ENCODE measurements around the gene HOXB2.
"Not testable (repeated sequence)": the region's sequence is repeated elsewhere in the genome, so short reads cannot be mapped to it uniquely, and the experiment has no call there.

HOXB2 gene

DNA sequence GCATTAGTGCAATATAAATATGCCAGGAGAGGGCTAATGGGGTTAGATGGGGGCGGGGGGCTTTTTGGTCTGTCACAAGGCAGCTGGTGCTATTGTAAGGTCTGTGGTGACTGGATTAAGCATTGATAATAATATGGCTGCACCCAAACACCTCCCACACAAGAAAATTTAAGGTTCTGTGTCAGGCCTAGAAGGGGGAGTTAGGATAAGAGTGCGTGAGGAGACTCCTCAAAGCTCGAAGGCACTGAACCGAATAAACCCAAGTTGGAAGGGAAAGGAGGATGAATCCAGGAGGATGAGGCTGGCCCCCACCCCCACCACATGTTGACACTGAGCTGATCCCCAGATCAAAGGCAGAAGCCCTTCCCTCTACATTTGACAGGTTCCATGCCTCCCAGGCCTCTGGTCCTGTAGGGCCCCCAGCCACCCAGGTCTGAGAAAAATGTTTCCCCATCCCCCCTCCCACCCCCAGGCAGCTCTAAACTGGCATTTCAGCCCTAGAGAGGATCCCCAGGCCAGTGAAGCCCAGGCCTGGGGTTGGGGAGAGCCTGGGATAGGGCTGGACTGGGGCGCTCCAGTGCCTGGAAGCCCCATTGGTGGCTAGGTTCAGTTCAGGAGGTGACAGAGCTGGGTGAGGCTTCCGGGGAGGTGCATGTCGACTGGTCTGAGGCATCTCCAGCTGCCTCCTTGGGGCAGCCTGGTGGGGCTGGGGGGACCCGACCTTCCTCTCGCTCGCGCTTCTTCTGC is 15.8 kb downstream of the HOXB2 start:
- DNase-seq = no peak
- intact Hi-C loops (cut with DNase I) = no loop called here

DNA sequence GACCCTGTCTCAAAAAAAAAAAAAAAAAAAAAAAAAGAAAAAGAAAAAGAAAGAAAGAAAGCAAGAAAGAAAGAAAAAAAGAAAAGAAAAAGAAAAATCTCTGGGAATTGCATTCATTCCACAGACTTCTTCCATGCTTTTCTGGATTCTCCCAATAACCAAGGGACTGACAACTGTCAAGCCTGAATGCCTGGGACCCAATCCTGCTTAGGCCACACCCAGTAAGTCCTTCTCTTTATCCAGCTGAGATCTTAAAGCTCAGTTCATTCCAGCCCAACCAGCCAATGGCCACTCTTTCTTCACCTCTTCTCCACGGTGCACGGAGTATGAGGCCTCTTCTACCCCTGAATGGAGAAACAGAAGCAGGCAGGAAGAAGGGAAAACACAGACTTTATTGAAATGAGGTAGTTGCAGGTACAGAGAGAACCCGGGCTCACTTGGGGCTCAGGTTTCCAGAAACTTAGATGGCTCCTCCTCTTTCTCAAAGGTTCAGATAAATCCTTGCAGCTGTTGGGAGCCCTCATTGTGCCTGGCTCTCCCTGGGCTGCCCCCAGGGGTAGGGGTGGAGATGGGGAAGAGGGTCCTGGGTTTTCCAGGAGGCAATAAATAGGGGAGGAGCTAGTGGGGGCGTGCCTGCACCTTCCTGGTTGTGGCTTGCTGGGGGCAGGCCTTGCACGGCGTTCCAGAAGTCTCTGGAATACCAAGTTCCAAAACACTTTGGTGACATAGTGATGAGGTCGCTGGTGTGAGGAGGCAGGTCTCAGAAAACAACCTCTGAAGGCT is 16.6 kb downstream of the HOXB2 start:
- DNase-seq = no peak
- intact Hi-C loops (cut with DNase I) = no loop called here

DNA sequence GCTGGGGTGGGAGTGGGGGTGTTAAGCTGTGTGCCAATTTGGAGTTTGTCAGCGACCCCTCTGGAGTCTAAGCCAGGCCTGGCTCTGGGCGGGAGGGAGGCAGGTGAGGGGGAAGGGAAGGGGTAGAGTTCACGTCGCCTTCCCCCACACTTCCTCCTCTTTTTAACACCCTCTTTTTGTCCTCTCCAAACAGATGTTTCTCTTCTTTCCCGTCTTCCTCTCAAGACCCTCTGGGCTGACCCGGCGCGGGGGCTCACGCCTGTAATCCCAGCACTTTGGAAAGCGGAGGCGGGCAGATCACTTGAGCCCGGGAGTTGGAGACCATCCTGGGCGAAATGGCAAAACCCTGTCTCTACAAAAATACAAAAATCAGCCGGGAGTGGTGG is 17.4 kb downstream of the HOXB2 start:
- no peak for DNase-seq
- intact Hi-C loops (cut with DNase I) = no loop called here

- intact Hi-C loops (cut with DNase I) = no loop called here
- DNase-seq = no peak
Measured at GRCh38 chr17:48526608-48527546, 18.0 kb downstream of the HOXB2 start.

- intact Hi-C loops (cut with DNase I) = no loop called here
- DNase-seq = no peak
Measured at GRCh38 chr17:48523010-48523409, 21.9 kb downstream of the HOXB2 start.

- intact Hi-C loops (cut with DNase I) = no loop called here
- DNase-seq = no peak
Measured at GRCh38 chr17:48522031-48522653, 22.8 kb downstream of the HOXB2 start.

- DNase-seq = no peak
- intact Hi-C loops (cut with DNase I) = no loop called here
Measured at GRCh38 chr17:48520631-48521079, 24.3 kb downstream of the HOXB2 start.

GRCh38 chr17:48519427-48519826 is 25.5 kb downstream of the HOXB2 start:
- no peak for DNase-seq
- intact Hi-C loops (cut with DNase I) = no loop called here

DNA sequence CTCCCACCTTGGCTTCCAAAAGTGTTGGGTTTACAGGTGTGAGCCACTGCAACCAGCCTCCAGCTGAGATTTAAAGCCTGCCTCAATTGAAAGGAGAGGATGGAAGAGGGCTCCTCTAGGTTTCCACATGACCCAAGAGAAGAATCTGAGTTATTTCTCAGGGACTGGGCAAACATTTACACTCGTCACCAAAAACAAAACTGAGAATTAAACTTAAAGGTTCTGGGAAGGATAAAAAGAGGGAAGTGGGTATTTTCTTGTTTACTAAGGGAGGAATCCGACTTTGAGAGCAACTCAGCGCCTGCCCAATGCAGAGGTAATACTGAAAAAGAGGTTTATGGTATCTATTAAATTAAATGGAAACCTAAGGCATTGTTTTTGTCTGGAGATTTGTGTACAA is 27.4 kb downstream of the HOXB2 start:
- no peak for DNase-seq
- intact Hi-C loops (cut with DNase I) = no loop called here

DNA sequence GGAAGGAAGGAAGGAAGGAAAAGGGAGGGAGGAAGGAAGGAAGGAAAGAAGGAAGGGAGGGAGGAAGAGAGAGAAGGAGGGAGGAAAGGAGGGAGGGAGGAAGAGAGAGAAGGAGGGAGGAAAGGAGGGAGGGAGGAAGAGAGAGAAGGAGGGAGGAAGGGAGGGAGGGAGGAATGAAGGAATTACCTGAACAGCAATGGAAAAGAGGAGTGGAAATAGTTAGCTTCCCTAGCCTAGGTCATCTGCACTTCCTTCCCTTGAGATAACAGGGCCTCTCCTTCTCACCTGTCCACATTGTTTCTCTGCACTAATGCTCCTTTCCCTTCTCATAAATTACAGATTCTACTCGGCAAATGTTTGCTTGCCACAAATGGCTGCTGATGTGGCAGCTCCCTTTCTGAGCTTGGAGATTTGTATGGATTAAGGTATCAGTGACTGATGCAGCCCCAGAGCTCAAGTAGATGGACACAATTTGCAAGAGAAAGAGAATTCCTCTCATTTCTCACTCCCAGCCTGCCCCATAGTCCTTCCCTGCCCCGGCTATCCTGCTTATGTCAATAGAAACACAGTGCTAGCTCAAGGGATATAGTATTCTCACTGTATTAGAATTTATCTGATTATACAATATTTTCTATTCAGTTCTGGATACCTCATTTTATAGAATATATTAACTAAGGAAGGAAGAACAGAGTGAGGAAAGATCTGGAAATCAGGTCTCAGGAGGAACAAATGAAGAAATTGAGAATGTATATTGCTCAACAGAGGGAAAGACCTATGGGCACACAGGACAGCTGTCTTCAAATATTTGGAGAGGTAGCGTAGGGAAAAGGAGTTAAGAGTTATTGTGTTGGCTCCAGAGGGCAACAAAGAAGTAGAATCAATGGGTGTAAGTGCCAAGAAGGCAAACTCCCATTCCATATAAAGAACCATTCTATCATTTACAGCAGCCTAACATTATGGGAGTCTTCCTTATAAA is 28.7 kb downstream of the HOXB2 start:
- DNase-seq = no peak
- intact Hi-C loops (cut with DNase I) = no loop called here

GRCh38 chr17:48514477-48514876 is 30.4 kb downstream of the HOXB2 start:
- DNase-seq = no peak
- intact Hi-C loops (cut with DNase I) = no loop called here

DNA sequence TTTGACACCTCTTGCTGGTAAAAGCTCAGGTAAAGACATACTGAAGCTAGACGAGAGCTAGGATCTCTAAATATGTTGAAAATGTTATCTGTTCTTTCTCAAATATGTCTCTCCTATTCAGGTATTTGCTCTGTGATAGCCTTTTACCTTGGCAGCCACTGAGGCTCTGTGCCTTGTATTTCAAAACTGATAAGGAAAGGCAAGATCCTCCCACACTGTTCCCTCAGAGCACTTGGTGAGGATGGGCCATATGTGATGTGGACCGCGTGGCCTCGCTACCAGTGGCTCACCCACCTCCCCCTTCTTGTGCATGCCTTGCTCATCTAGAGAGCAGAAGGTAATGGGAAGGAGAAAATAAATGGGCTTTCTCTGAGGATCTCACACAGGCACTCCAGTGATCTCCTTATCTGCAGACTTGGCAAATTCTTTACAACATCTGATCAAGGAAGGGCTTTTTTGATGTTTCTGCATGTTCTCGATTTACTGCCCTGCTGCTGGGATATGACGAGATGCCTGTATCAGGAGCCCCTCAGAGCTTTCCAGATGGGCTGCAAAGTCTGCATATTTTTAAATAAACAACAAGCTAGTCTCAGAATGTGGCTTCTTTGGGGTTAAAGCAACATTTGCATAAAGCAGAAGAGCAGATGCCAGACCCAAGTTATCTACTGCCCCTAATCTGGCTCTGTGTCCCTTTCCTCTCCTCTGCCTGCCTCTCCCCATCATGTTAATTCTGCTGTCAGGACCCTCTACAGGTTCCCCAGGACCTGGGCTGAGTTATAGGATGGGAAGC is 31.0 kb downstream of the HOXB2 start:
- intact Hi-C loops (cut with DNase I) = no loop called here
- DNase-seq = no peak

GRCh38 chr17:48513097-48513496 is 31.8 kb downstream of the HOXB2 start:
- no peak for DNase-seq
- intact Hi-C loops (cut with DNase I) = no loop called here

DNA sequence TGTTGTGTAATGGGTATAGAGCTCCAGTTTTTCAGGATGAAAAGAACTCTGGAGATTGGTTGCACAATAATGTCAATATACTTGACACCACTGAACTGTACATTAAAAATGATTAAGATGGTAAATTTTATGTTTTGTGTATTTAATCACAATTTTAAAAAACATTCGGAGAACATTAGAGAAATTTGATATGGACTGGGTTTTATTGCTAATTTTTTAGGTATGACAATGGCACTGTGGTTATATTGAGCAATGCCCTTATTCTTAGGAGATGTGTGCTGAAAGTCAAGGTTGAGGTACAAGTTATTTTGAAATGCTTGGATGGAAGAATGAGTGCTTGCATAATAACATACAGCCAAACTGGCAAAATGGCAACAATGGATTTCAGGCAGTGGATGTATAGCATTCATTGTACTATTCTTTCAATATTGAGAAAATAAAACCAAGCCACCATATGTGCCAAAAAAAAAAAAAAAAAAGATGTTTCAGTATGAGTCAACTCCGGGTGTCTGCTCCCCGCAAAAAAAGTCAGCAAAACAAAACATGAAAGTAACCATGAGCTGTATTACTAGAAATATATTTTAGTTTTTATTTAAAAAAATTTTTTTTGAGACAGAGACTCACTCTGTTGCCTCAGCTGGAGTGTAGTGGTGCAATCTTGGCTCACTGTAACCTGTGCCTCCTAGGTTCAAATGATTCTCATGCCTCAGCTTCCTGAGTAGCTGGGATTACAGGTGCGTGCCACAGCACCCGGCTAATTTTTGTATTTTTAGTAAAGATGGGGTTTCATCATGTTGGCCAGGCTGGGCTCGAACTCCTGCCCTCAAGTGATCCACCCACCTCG is 33.9 kb downstream of the HOXB2 start:
- intact Hi-C loops (cut with DNase I) = no loop called here

GRCh38 chr17:48510381-48510760 is 34.5 kb downstream of the HOXB2 start:
- intact Hi-C loops (cut with DNase I) = no loop called here
- no peak for DNase-seq

More for the DNA sequence above, 33.9 kb downstream of the HOXB2 start:
- DNase-seq = no peak

GRCh38 chr17:48509708-48510107 is 35.2 kb downstream of the HOXB2 start:
- intact Hi-C loops (cut with DNase I) = not testable (repeated sequence)

More at GRCh38 chr17:48509708-48510107, 35.2 kb downstream of the HOXB2 start:
- DNase-seq = not testable (repeated sequence)

All from head of caudate nucleus (tissue), 42 donors.